Calu3 (cell line): ENCODE data around the gene KMT2D. TPM values are rescaled to one million over a fixed set of nuclear protein-coding genes. Genes with fewer than 3 reads are reported as not detected.
A peak's percentile ranks its signal among the peaks of the same experiment; 100 is the strongest.

ENCODE experiments used
- BruUV-seq: library from RNA; stranded (reverse); fragments of 400-500 nt; replicated peaks from 2 replicates; lab custom pipeline; 2021; lab: Mats Ljungman, UMichigan
- CTCF ChIA-PET: fragments of 300-600 bp; sonication (Branson Sonifier 250); formaldehyde crosslinking; loops from one replicate; lab custom pipeline; 2022; ENCODE audit warnings: antibody characterized with exemption; lab: Charles Lee
- DNase-seq: peaks from one replicate; pipeline ENCODE4 v3.0.0; 2022
- H3K27ac Mint-ChIP-seq: one replicate; pipeline ENCODE4 v1.8.0; 2022; ENCODE audit warnings: mixed read lengths; ENCODE audit not compliant: unreplicated experiment
- H3K27me3 Mint-ChIP-seq: one replicate; pipeline ENCODE4 v1.8.0; 2022; ENCODE audit warnings: mixed read lengths; ENCODE audit not compliant: unreplicated experiment
- H3K36me3 Mint-ChIP-seq: one replicate; pipeline ENCODE4 v1.8.0; 2022; ENCODE audit warnings: mild to moderate bottlenecking, moderate library complexity, mixed read lengths; ENCODE audit not compliant: insufficient read depth, unreplicated experiment
- H3K4me1 Mint-ChIP-seq: one replicate; pipeline ENCODE4 v1.8.0; 2022; ENCODE audit warnings: mild to moderate bottlenecking, low read depth, mixed read lengths; ENCODE audit not compliant: unreplicated experiment
- H3K4me3 Mint-ChIP-seq: one replicate; pipeline ENCODE4 v1.8.0; 2022; ENCODE audit warnings: mild to moderate bottlenecking, low read depth, moderate library complexity, mixed read lengths; ENCODE audit not compliant: unreplicated experiment
- H3K9me3 Mint-ChIP-seq: one replicate; pipeline ENCODE4 v1.8.0; 2022; ENCODE audit warnings: low read depth, mixed read lengths; ENCODE audit not compliant: unreplicated experiment
- intact Hi-C: fragments of 100-400 bp; cut with micrococcal nuclease; formaldehyde crosslinking; loops from one replicate; pipeline ENCODE4 v1.10.0; 2022; ENCODE audit not compliant: unreplicated experiment
- total RNA-seq: library from RNA; stranded (reverse); gene quantifications from 2 replicates; pipeline ENCODE4 v1.2.3, GENCODE V29; 2022
- TF ChIP-seq, protein P1 (sequence below): fragments of 200-600 bp; IDR thresholded peaks from one replicate; pipeline ENCODE4 v1.8.0; 2022; ENCODE audit warnings: antibody characterized with exemption; ENCODE audit not compliant: unreplicated experiment

KMT2D gene
- total RNA-seq, 1 experiment from 2014 or later: 72.9 TPM

DNA sequence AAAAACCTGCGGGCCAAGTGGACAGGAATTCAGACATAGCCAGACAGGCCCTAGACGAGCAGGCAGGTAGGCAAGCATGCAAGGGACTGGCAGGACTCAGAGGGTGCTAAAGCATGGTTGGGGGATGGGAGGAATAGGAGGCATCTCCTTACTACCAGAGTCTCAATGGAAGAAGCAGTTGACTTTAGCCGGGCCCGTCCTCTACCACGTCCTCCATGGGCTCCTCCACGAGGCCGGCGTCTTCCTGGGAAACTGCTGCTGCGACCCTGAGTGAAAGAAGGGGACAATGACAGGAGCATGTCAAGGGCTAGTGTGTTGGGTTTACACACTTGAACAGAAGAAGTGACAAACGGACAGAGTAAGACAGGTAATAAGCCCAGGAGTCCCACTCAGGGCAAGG, 11.6 kb downstream of the KMT2D start:
- DNase-seq: no peak
- intact Hi-C loops: no loop called here
- TF ChIP-seq, protein P1, sequence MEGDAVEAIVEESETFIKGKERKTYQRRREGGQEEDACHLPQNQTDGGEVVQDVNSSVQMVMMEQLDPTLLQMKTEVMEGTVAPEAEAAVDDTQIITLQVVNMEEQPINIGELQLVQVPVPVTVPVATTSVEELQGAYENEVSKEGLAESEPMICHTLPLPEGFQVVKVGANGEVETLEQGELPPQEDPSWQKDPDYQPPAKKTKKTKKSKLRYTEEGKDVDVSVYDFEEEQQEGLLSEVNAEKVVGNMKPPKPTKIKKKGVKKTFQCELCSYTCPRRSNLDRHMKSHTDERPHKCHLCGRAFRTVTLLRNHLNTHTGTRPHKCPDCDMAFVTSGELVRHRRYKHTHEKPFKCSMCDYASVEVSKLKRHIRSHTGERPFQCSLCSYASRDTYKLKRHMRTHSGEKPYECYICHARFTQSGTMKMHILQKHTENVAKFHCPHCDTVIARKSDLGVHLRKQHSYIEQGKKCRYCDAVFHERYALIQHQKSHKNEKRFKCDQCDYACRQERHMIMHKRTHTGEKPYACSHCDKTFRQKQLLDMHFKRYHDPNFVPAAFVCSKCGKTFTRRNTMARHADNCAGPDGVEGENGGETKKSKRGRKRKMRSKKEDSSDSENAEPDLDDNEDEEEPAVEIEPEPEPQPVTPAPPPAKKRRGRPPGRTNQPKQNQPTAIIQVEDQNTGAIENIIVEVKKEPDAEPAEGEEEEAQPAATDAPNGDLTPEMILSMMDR: no peak
- peaks cover 51% of the 10 kb centered on the region for H3K36me3 Mint-ChIP-seq
- H3K4me1 Mint-ChIP-seq: no peaks in the 10 kb centered on the region
- H3K4me3 Mint-ChIP-seq: no peak overlapping the region
- H3K27ac Mint-ChIP-seq: no peak overlapping the region
- no peaks in the 10 kb centered on the region for H3K9me3 Mint-ChIP-seq
- no TSS peak for BruUV-seq
- CTCF ChIA-PET: no interaction called here
- H3K27me3 Mint-ChIP-seq: no peaks in the 10 kb centered on the region

DNA sequence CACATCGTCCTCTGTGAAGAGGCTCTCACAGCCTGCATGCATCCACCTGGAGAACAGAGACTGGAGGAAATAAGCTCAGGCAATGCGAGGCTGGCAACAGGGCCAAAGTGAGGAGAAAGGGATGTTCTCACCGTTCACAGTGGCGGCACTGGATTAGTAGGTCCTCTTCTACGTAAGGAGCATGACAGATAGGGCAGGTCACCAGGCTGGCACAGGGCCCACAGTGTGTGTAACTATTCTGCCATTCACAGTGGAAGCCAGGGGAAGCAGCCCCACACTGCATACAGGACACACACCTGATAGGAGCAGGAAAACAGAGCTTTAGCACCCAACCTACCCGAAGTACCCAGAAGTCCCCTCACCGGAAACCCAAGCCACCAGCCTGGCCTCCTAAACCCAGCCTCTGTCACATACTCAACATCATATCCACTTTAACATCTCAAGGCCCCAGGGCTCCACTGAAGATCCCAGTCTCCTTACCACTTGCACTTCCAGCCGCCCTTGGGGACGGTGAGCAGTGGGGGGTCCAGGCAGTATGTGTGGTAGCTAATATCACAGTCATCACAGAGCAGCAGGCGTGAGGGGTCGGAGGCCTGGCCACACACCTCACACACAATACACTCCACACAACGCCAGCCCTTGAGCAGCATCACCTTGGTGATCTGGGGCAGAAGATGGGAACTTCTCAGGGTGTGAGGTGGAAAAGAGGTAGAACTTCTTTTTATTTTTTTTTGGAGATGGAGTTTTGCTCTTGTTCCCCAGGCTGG, 14.3 kb downstream of the KMT2D start:
- Mint-ChIP-seq H3K27me3 (no peaks in the 10 kb centered on the region), H3K4me1 (no peaks in the 10 kb centered on the region), H3K4me3 (no peak overlapping the region), H3K27ac (no peak overlapping the region), H3K36me3 (peaks cover 49% of the 10 kb centered on the region), H3K9me3 (no peaks in the 10 kb centered on the region)
- intact Hi-C loops: no loop called here
- BruUV-seq: no TSS peak
- CTCF ChIA-PET: interaction anchor here (0.7 kb wide), 1 partner anchor 9 kb away, joined by 3 read pairs; no protein-coding TSS in a partner anchor
- TF ChIP-seq, protein P1: no peak
- DNase-seq: no peak

DNA sequence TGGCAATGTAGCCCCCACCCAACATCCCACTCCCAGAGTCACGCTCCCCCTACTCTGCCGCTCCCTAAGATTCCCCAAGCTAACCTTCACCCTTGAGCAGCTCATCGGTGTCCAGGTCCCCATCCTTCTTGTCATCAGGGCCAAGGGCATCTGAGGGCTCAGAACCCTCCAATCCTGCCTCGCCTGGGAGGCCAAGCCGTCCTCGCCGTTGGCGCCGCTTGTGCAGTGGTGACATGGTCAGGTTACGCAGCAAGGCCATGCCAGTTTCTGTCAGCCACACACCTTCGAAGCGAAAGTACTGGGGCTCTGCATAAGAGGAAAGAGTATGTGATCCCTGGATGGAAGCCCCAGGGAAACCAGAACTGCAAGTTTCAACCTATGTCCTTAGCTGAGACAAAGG, 15.9 kb downstream of the KMT2D start:
- BruUV-seq: no TSS peak
- no peak overlapping the region for H3K27ac Mint-ChIP-seq
- H3K4me3 Mint-ChIP-seq: no peak overlapping the region
- H3K4me1 Mint-ChIP-seq: no peaks in the 10 kb centered on the region
- DNase-seq: no peak
- peaks cover 47% of the 10 kb centered on the region for H3K36me3 Mint-ChIP-seq
- CTCF ChIA-PET: no interaction called here
- H3K9me3 Mint-ChIP-seq: no peaks in the 10 kb centered on the region
- intact Hi-C loops: no loop called here
- no peaks in the 10 kb centered on the region for H3K27me3 Mint-ChIP-seq
- TF ChIP-seq, protein P1: no peak

DNA sequence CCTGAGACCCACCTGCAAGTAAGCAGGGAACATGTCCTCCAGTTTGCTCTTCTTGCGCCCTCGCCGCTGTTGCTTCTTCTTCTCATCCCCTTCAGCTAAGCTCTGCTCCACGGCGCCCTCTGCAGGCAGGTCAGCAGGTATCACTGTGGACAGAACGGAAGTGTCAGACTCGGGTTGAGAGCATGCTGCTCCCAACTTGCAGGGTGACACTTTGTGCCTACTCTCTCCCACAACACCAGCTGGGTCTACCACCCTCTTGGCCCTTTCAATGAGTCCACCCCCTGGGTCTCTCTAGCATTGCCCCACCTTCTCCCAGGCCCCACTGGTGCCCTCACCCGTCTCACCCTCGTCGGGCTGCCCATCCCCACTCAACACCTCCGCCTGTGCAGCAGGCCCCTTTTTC, 16.7 kb downstream of the KMT2D start:
- H3K27me3 Mint-ChIP-seq: no peaks in the 10 kb centered on the region
- DNase-seq: peak; percentile 41
- H3K4me3 Mint-ChIP-seq: no peak overlapping the region
- no peaks in the 10 kb centered on the region for H3K9me3 Mint-ChIP-seq
- H3K4me1 Mint-ChIP-seq: no peaks in the 10 kb centered on the region
- BruUV-seq: TSS peak; percentile 18
- CTCF ChIA-PET: no interaction called here
- intact Hi-C loops: no loop called here
- H3K36me3 Mint-ChIP-seq: peaks cover 48% of the 10 kb centered on the region
- TF ChIP-seq, protein P1: no peak
- H3K27ac Mint-ChIP-seq: no peak overlapping the region
